ENCODE measurements around the gene DDX39A.

DNA sequence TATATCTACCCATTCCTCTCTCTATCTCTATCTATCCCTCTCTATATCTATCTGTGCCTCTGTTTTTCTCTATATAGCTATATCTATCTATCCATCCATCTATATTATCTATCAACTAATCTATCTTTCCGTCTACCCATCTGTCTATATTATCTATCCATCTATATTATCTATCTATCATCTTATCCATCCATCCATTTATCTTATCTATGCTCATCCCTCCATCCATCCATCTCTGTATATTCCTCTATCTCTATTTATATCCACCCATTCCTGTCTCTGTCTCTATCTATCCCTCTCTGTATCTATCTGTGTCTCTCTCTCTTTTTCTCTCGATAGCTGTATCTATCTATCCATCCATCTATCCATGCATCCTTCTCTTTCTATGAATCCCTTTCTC is 41.8 kb upstream of the DDX39A start:
- TF ChIP-seq, protein P1, sequence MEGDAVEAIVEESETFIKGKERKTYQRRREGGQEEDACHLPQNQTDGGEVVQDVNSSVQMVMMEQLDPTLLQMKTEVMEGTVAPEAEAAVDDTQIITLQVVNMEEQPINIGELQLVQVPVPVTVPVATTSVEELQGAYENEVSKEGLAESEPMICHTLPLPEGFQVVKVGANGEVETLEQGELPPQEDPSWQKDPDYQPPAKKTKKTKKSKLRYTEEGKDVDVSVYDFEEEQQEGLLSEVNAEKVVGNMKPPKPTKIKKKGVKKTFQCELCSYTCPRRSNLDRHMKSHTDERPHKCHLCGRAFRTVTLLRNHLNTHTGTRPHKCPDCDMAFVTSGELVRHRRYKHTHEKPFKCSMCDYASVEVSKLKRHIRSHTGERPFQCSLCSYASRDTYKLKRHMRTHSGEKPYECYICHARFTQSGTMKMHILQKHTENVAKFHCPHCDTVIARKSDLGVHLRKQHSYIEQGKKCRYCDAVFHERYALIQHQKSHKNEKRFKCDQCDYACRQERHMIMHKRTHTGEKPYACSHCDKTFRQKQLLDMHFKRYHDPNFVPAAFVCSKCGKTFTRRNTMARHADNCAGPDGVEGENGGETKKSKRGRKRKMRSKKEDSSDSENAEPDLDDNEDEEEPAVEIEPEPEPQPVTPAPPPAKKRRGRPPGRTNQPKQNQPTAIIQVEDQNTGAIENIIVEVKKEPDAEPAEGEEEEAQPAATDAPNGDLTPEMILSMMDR (IDR thresholded peaks at IDR 0.05; ENCODE audit: control extremely low read depth in 1 of 3, insufficient read depth in 1 of 3, low read depth in 1 of 3, low read length in 3 of 3) = no peak
- TF ChIP-seq YY1 (IDR thresholded peaks at IDR 0.05; ENCODE audit: low read depth, low read length) = no peak
- TF ChIP-seq CEBPB (IDR thresholded peaks at IDR 0.05; ENCODE audit: low read depth, low read length) = no peak
- TF ChIP-seq POLR2AphosphoS5 (IDR thresholded peaks at IDR 0.05; ENCODE audit: low read depth, low read length) = no peak
- TF ChIP-seq, protein P2, sequence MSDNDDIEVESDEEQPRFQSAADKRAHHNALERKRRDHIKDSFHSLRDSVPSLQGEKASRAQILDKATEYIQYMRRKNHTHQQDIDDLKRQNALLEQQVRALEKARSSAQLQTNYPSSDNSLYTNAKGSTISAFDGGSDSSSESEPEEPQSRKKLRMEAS (IDR thresholded peaks at IDR 0.05) = no peak

Data from H1 (cell line).